ENCODE measurements around the gene ATP12A.

The ATP12A gene

DNA sequence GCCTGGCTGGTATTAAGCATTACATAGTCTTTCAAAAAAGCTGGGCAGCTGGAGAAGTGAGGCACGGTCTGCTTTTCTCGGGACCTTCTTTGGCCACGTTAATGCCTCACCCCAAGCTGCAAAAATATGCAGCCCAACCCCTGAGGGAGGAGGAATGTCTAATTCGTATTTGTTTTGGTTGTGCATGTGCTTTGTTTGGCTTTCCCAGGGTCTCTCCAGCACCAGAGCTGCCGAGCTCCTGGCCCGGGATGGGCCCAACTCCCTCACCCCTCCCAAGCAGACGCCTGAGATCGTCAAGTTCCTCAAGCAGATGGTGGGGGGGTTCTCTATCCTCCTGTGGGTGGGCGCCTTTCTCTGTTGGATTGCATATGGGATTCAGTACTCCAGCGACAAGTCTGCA is 7.9 kb downstream of the ATP12A start:
- no peaks in the 10 kb centered on the region for H4K20me1 ChIP-seq (ENCODE audit: insufficient read depth, low read length)
- H3K27me3 ChIP-seq (replicated peaks; ENCODE audit: insufficient read depth, low read length) = no peaks in the 10 kb centered on the region
- no peak overlapping the region for H3K27ac ChIP-seq (ENCODE audit: low read length)
- H3K79me2 ChIP-seq (ENCODE audit: low read length) = no peaks in the 10 kb centered on the region
- DNase-seq = no peak
- TF ChIP-seq EZH2phosphoT487 (IDR thresholded peaks at IDR 0.05; ENCODE audit: low read length) (no peak), EZH2 (optimal IDR thresholded peaks at IDR 0.05; ENCODE audit: low read depth, low read length) (no peak)
- TF ChIP-seq, protein P1, sequence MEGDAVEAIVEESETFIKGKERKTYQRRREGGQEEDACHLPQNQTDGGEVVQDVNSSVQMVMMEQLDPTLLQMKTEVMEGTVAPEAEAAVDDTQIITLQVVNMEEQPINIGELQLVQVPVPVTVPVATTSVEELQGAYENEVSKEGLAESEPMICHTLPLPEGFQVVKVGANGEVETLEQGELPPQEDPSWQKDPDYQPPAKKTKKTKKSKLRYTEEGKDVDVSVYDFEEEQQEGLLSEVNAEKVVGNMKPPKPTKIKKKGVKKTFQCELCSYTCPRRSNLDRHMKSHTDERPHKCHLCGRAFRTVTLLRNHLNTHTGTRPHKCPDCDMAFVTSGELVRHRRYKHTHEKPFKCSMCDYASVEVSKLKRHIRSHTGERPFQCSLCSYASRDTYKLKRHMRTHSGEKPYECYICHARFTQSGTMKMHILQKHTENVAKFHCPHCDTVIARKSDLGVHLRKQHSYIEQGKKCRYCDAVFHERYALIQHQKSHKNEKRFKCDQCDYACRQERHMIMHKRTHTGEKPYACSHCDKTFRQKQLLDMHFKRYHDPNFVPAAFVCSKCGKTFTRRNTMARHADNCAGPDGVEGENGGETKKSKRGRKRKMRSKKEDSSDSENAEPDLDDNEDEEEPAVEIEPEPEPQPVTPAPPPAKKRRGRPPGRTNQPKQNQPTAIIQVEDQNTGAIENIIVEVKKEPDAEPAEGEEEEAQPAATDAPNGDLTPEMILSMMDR (IDR thresholded peaks at IDR 0.05; ENCODE audit: low read length) = no peak
- peaks cover 4% of the 10 kb centered on the region; the same call in 1 of the 2 replicates for H3K4me1 ChIP-seq (ENCODE audit: low read length)
- H3K9me3 ChIP-seq (replicated peaks; ENCODE audit: insufficient read depth, low read length) = no peaks in the 10 kb centered on the region
- no peak overlapping the region for H2AFZ ChIP-seq (ENCODE audit: low read length)
- H3K9me2 ChIP-seq (replicated peaks; ENCODE audit: insufficient read depth, low read length) = no peaks in the 10 kb centered on the region
- H3K4me3 ChIP-seq (ENCODE audit: low read length) = no peak overlapping the region
- no peaks in the 10 kb centered on the region for H3F3A ChIP-seq (ENCODE audit: insufficient read depth, low read length)
- no peak overlapping the region for H3K4me2 ChIP-seq (ENCODE audit: low read depth, low read length)
- no peak overlapping the region for H3K9ac ChIP-seq (ENCODE audit: low read length)
- H3K36me3 ChIP-seq (replicated peaks; ENCODE audit: insufficient read depth, low read length) = no peaks in the 10 kb centered on the region

DNA sequence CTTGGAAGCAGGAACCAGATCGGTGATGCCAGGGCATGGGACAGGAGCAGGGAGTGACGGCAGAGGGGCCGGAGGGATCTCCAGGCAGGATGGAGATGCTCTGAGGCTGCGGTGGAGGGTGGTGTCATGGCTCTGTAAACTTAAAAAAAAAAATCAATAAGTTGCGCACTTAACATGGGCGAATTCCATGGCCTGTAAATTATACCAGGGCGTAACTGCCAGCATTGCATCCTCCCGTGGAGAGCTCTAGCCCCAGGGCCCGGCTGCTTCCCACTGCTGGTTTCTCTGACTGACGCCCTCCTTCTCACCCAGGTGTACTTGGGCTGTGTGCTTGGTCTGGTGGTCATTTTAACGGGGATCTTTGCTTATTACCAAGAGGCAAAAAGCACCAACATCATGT is 8.7 kb downstream of the ATP12A start:
- H3K9me3 ChIP-seq (replicated peaks; ENCODE audit: insufficient read depth, low read length) = no peaks in the 10 kb centered on the region
- H3K9ac ChIP-seq (ENCODE audit: low read length) = no peak overlapping the region
- no peak overlapping the region for H3K27ac ChIP-seq (ENCODE audit: low read length)
- no peak for TF ChIP-seq EZH2 (optimal IDR thresholded peaks at IDR 0.05; ENCODE audit: low read depth, low read length)
- TF ChIP-seq, protein P1 (IDR thresholded peaks at IDR 0.05; ENCODE audit: low read length) = no peak
- TF ChIP-seq EZH2phosphoT487 (IDR thresholded peaks at IDR 0.05; ENCODE audit: low read length) = no peak
- H3F3A ChIP-seq (ENCODE audit: insufficient read depth, low read length) = no peaks in the 10 kb centered on the region
- no peaks in the 10 kb centered on the region for H3K27me3 ChIP-seq (replicated peaks; ENCODE audit: insufficient read depth, low read length)
- no peak overlapping the region for H3K4me3 ChIP-seq (ENCODE audit: low read length)
- H3K4me1 ChIP-seq (ENCODE audit: low read length) = peaks cover 4% of the 10 kb centered on the region; the same call in 1 of the 2 replicates
- no peaks in the 10 kb centered on the region for H3K9me2 ChIP-seq (replicated peaks; ENCODE audit: insufficient read depth, low read length)
- no peak for DNase-seq
- no peaks in the 10 kb centered on the region for H4K20me1 ChIP-seq (ENCODE audit: insufficient read depth, low read length)
- no peak overlapping the region for H3K4me2 ChIP-seq (ENCODE audit: low read depth, low read length)
- no peaks in the 10 kb centered on the region for H3K79me2 ChIP-seq (ENCODE audit: low read length)
- H3K36me3 ChIP-seq (replicated peaks; ENCODE audit: insufficient read depth, low read length) = no peaks in the 10 kb centered on the region
- no peak overlapping the region for H2AFZ ChIP-seq (ENCODE audit: low read length)

DNA sequence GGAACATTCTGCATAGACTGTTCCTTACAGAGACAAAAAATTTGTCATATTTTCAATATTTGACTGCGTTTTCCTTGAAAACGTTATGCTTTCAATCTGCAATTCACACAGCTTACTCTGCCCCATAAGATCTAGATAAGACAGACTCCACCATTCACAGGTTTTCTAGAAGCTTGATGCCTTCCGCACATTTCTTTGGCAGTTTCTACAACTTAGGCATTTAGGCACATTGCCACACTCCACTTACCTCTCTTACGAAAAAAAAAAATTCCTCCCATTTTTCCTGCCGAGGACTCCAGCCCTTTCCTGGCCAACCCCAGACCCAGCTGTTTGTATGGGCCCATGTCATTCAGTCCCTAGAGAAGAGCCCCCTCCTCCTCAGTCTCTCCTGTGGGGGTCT is 11.2 kb downstream of the ATP12A start:
- H3K4me2 ChIP-seq (ENCODE audit: low read depth, low read length) = no peak overlapping the region
- H3K4me1 ChIP-seq (ENCODE audit: low read length) = no peaks in the 10 kb centered on the region
- H2AFZ ChIP-seq (ENCODE audit: low read length) = no peak overlapping the region
- no peaks in the 10 kb centered on the region for H3K9me2 ChIP-seq (replicated peaks; ENCODE audit: insufficient read depth, low read length)
- H4K20me1 ChIP-seq (ENCODE audit: insufficient read depth, low read length) = no peaks in the 10 kb centered on the region
- no peak overlapping the region for H3K9ac ChIP-seq (ENCODE audit: low read length)
- H3K27me3 ChIP-seq (replicated peaks; ENCODE audit: insufficient read depth, low read length) = no peaks in the 10 kb centered on the region
- no peak overlapping the region for H3K27ac ChIP-seq (ENCODE audit: low read length)
- H3K79me2 ChIP-seq (ENCODE audit: low read length) = no peaks in the 10 kb centered on the region
- H3K4me3 ChIP-seq (ENCODE audit: low read length) = no peak overlapping the region
- TF ChIP-seq EZH2 (optimal IDR thresholded peaks at IDR 0.05; ENCODE audit: low read depth, low read length) (no peak), EZH2phosphoT487 (IDR thresholded peaks at IDR 0.05; ENCODE audit: low read length) (no peak)
- TF ChIP-seq, protein P1 (IDR thresholded peaks at IDR 0.05; ENCODE audit: low read length) = no peak
- no peaks in the 10 kb centered on the region for H3K9me3 ChIP-seq (replicated peaks; ENCODE audit: insufficient read depth, low read length)
- no peaks in the 10 kb centered on the region for H3F3A ChIP-seq (ENCODE audit: insufficient read depth, low read length)
- H3K36me3 ChIP-seq (replicated peaks; ENCODE audit: insufficient read depth, low read length) = no peaks in the 10 kb centered on the region
- no peak for DNase-seq
